ENCODE measurements around the gene ASCC3.

ASCC3 gene

DNA sequence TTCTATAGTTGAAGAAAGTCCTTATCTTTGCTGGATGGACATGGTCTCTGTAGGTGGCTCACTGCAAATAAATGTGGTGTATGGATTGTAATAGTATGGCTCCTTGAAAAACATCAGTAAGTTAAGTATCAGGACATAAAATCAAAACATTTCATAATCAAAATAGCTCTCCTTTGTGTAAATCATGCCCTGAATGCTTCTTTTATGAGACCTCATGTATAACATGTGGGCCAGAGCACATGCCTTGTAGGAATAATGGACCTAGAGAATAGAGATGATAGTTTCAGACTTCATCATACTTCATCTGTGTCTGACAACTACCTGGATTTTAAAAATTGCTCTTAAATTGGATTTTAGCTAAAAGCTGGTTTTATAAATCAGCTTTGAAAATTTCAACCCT is 159.9 kb downstream of the ASCC3 start:
- DNase-seq: no peak

DNA sequence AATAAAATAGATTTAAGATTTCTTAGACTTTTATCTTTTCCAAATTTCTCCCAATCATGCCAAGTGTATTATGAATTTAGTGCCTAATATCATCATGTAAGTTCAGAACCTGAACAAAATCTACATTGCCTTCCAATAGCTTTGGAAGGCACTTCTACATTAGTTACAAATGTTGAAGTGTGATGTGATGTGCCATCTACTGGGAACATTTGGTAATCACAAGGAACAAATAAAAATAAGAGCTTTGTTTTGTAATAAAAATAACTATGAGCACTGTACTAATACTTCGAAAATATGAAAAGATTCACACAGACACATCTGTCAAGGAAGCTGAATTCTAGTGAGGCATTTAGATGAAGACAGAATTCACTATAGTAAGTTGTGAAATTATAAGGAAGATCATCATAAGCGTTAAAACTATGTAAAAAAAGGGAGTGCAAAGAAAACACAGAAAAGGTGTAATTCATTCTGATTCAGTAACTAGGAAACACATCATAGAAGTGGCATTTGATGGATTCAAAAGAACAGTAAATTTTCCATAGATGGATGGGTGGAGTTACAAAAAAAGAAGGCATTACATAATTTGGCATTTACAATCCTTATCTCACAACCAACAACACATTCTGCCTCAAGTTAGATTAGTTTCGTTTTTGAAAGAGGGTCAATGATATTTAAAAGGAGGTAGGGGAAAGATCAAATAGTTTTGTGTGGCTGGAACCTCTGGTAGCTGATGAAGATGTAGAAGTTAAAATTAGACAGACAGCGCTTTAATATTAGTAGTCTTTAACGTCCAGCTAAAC is 161.0 kb downstream of the ASCC3 start:
- no peak for DNase-seq

GRCh38 chr6:100712997-100713396 is 168.1 kb downstream of the ASCC3 start:
- no peak for DNase-seq

DNA sequence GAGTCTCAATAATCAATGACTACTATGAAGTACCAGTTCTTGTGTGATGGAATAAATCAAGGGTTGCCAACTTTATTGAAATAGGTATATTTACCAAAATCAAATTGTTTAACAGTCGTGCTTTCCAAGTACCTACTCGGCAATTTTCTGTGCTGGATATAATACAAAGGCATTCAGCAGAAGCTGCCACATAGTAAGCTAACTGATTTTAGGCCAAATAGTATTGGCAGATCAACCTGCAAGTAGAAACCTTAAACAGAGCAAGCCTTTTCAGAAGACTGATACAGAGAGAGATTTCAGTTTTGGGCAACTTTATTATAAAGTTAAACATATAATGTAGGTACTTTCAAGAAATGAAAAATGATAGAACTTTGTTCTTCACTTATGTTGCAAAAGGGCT is 174.6 kb downstream of the ASCC3 start:
- DNase-seq: no peak

DNA sequence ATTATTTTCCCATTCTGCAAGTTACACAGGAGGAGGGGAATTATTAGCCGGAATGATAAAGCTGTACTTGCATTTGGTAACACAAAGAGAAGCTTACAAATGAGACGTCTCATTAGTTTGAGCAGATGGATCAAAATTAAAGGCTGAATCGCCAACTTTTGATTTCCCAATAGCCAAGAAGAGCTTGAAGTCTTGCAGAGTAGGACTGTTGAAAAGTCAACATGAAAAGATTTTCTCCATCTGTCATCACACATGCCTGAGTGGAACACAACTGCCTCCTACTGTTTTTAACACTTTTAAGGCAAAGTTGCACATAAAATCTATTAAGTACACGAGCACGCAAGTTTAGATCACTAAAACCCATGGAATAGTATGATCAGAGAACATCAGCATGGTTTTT is 176.2 kb downstream of the ASCC3 start:
- DNase-seq: no peak

- no peak for DNase-seq
Measured at GRCh38 chr6:100701728-100702127, 179.4 kb downstream of the ASCC3 start.

DNA sequence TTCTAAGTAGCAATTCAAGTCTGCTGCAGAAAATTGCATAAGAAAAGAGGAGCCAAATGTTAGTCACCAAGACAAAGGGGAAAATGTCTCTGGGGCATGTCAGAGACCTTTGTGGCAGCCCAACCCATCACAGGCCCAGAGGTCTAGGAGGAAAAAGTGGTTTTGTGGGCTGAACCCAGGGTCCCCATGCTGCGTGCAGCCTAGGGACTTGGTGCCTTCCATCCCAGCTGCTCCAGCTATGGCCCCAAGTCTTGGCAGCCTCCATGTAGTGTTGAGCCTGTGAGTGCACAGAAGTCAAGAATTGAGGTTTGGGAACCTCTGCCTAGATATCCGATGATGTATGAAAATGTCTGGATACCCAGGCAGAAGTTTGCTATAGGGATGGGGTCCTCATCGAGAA is 181.1 kb downstream of the ASCC3 start:
- DNase-seq: no peak

DNA sequence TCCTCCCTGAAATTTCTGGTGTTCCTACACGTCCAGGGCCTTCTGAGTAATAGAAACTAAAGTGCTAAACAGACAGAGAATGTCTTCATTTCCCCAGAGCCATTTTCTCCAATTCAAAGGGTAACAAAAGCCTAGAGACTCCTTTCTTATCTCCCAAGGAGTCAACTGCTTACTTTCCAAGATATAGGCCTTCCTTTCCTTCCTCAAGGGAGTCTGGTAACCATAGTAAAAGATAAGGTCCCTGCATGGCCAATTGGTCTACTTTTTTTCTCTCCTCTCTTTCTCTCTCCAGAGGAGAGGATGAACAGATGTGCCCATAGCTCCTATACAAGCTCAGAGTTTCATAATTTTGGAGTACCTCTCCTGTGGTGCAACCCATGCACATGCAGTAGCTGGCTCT is 185.7 kb downstream of the ASCC3 start:
- no peak for DNase-seq

GRCh38 chr6:100693249-100693927 is 187.7 kb downstream of the ASCC3 start:
- DNase-seq: no peak

DNA sequence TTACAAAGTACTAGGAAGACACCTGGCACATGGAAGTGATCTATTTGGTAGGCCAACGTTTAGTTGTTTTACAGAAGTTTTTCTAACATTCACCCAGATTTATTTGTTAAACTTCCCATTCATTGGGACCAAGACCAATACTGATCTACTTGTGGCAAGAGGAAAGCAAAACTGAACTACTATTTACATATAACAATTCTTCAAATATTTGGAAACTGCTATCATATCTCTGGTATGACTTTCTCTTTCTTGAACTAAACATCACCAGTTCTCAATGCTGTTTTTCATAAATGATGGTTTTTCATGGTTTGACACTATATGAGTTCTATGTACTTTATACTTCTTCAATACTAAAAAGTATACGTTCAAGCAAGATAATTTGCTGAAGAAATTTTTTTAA is 189.2 kb downstream of the ASCC3 start:
- DNase-seq: no peak

- no peak for DNase-seq
Measured at GRCh38 chr6:100686216-100686615, 194.9 kb downstream of the ASCC3 start.

- DNase-seq: no peak
Measured at GRCh38 chr6:100685747-100686146, 195.4 kb downstream of the ASCC3 start.

DNA sequence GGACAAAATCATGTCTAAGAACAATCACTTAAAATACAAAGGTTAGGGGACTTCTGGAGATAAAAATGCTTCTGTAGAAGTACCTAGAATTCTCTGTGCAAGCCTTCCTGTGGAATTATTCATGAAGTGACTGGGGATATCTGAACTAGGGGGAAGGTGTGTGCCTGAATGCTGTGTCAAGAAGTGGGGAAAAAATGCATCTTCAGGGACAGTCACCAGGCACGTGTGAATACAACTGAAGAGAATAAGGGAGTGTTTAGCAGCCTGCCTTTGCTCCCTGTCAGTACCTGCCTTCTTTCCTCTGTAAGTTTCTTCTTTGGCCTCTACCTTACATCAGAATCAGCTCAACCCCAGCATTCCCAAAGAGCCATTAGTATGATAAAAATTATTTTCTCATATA is 201.0 kb downstream of the ASCC3 start:
- DNase-seq: no peak

- no peak for DNase-seq
Measured at GRCh38 chr6:100678027-100678426, 203.1 kb downstream of the ASCC3 start.

DNA sequence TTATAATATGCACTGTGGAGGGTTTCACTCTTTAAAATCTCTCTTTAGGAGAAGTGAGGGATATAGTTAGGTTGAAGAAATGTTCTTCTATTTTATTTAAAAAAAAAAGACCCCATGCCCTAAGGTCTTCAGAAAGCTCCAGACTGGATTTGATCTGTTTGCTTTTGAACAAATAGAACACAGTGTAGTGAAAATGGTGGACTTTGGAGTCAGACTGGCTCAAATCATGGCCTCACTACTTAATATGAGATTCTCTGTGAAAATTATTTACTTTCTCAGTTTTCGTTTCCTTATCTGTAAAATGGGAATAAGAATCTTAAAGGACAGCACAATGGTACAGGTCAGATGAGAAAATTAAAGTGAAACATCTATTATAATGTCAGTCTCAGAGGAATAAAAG is 203.9 kb downstream of the ASCC3 start:
- no peak for DNase-seq

DNA sequence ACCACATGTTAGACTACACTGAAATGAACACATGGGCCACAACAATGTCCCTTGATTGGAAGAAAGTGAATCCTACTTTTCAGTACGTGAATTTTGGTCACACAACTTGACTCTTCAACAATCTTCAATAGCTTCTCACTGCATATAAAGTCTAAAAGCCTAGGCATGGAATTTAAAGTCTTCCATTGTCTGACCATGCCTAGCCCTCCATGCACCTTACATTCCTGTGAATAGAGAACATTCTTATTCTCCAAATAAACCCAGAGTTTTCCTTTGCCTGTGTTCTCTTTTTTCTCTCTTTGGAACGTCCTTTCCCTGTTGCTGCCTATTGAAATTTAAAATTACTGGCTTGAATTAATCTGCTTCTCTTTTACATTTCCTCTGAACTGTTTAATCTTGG is 207.5 kb downstream of the ASCC3 start:
- no peak for DNase-seq

GRCh38 chr6:100671740-100672139 is 209.4 kb downstream of the ASCC3 start:
- no peak for DNase-seq

GRCh38 chr6:100670056-100670455 is 211.1 kb downstream of the ASCC3 start:
- DNase-seq: no peak

GRCh38 chr6:100665041-100665380 is 216.1 kb downstream of the ASCC3 start:
- DNase-seq: no peak

DNA sequence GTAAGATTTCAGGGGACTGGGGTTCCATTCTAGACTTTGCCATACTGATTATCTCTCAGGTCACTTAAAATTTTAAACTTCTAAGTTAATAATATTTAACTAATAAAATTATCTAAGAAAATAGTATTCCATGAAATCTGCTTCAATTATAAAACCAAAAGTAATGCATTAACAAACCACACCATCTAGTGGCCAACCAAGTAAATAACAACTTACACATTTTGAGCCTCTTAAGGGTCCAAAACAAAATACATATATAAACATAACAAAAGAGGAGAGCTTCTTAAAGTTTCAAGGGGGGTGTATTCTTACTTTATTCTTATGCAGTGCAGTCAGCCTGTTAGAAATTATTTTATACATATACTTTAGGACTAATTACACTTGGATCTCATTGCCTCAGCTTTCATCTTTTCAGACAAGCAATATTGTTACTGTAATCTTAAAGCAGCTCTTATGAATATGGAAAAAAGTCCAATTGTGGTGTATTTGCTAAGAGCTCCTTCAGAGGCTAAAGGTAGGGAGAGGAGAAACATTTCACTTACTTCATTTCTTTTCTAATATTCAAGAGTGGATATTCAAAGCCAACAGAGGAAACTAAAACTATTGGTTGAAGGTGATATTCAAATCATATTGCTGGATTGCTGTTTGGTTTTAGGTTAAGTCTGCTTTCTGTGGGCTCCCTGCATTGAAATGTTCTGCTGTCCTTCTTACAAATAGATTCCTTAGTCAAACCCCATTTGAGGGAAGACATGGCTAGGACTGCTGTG is 216.7 kb downstream of the ASCC3 start:
- no peak for DNase-seq

GRCh38 chr6:100663219-100663863 is 217.8 kb downstream of the ASCC3 start:
- no peak for DNase-seq

DNA sequence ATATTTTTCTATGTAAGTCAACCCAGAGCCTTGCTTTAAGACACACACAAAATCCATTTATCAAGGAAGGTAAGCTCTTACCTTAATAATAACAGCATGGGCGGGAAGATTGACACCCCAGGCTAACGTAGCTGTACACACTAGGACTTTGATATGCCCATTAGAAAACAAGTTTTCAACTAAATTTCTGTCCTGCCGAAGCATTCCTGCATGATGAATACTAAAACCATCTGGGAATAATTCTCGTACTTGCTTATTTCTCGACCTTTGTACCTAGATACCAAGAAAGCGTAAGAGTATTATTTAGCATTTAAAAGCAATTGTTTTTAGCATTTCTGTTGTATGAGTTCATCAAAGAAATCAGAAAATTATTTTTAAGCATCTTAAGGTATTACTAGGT is 218.9 kb downstream of the ASCC3 start:
- DNase-seq: no peak

- no peak for DNase-seq
Measured at GRCh38 chr6:100658486-100658885, 222.6 kb downstream of the ASCC3 start.
